Erythroblast (primary cell): ENCODE results near the gene ZFPM1.
"Not testable (repeated sequence)": the region's sequence is repeated elsewhere in the genome, so short reads cannot be mapped to it uniquely, and the experiment has no call there.

Source experiments
- DNase-seq, 2 experiments: peaks; one replicate each; lab custom pipeline; 2025; lab: John Stamatoyannopoulos, UW
- GATA1 ChIP-seq: IDR thresholded peaks from 2 replicates; pipeline ENCODE4 v1.6.1; 2011; ENCODE audit warnings: low read depth, mild to moderate bottlenecking, control low read depth, low read length, moderate library complexity
- POLR2A ChIP-seq: IDR thresholded peaks from 2 replicates; pipeline ENCODE4 v1.6.1; 2011; ENCODE audit warnings: mild to moderate bottlenecking, low read length

ZFPM1 gene

GRCh38 chr16:88510091-88510994, 57.3 kb downstream of the ZFPM1 start:
- DNase-seq, result no peak
- TF ChIP-seq GATA1 (no peak), POLR2A (no peak)

GRCh38 chr16:88511060-88511459, 58.0 kb downstream of the ZFPM1 start:
- no peak for TF ChIP-seq GATA1
- no peak for TF ChIP-seq POLR2A

GRCh38 chr16:88511906-88512305, 58.8 kb downstream of the ZFPM1 start:
- TF ChIP-seq GATA1 (no peak), POLR2A (no peak)
- peak; percentile 73 to 85 for DNase-seq

More at GRCh38 chr16:88511060-88511459, 58.0 kb downstream of the ZFPM1 start:
- DNase-seq, result no peak

- TF ChIP-seq GATA1, result no peak
- DNase-seq, result peak; percentile 74 to 90
Measured at GRCh38 chr16:88512728-88513696, 59.9 kb downstream of the ZFPM1 start.

- DNase-seq, result no peak
Measured at GRCh38 chr16:88514070-88514469, 61.0 kb downstream of the ZFPM1 start.

GRCh38 chr16:88514526-88515232, 61.6 kb downstream of the ZFPM1 start:
- DNase-seq, result no peak
- TF ChIP-seq POLR2A, result no peak
- TF ChIP-seq GATA1, result no peak

More at GRCh38 chr16:88514070-88514469, 61.0 kb downstream of the ZFPM1 start:
- no peak for TF ChIP-seq POLR2A
- no peak for TF ChIP-seq GATA1

- TF ChIP-seq GATA1, result no peak
- no peak for TF ChIP-seq POLR2A
- no peak for DNase-seq
Measured at GRCh38 chr16:88515371-88515770, 62.3 kb downstream of the ZFPM1 start.

- peak in 1 of 2 experiments; percentile 32 for DNase-seq
- TF ChIP-seq GATA1, result no peak
- no peak for TF ChIP-seq POLR2A
Measured at GRCh38 chr16:88515925-88516594, 63.0 kb downstream of the ZFPM1 start.

GRCh38 chr16:88516601-88517061, 63.6 kb downstream of the ZFPM1 start:
- TF ChIP-seq POLR2A (no peak), GATA1 (no peak)

GRCh38 chr16:88517208-88517774, 64.2 kb downstream of the ZFPM1 start:
- not testable (repeated sequence) for DNase-seq

More at GRCh38 chr16:88516601-88517061, 63.6 kb downstream of the ZFPM1 start:
- no peak for DNase-seq

GRCh38 chr16:88518411-88519111, 65.5 kb downstream of the ZFPM1 start:
- DNase-seq, result not testable (repeated sequence)

- no peak for DNase-seq
- TF ChIP-seq POLR2A (no peak), GATA1 (no peak)
Measured at GRCh38 chr16:88519240-88519639, 66.2 kb downstream of the ZFPM1 start.
